ENCODE data around the gene FTO. TPM values are rescaled to one million over a fixed set of nuclear protein-coding genes. Genes with fewer than 3 reads are reported as not detected.
A peak's percentile ranks its signal among the peaks of the same experiment; 100 is the strongest.

FTO gene
- polyA plus RNA-seq, 3 donors, result 16.8 to 51.0 (median 37.7) TPM

DNA sequence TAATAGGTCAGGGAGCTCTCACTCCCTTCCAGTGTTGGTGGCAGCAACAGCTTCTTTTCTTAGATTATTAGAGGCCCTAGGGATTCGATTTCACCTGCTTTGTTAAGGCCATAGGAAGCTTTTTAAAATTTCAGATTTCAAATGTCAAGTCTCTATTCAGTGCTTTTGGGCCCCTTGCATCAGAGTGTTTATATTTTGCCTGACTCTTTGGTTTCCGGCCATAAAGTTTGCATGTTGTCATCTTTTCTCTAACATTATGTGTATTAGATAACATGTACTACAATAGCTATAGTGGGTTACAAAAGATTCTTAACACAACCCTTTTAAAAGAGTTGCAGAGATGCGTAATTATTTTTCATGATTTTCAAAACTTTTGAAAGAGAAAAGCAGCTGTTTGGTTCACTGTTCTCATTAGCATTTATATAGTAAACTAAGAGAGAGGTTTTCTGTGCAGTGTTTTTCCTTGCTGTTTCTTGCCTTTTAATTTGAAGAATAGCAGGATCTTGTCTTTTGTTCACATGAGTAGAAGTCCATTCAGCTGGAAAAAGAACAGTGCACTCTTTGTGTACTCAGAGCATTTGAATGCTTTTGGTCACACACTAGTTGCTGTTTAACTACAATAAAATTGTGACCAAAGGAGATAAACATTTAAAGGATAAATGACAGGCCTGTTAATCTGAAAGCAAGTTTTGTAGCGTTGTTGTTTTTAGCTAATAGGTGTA is 52.5 kb downstream of the FTO start:
- no peaks in the 10 kb centered on the region for H4K20me1 ChIP-seq (ENCODE audit: insufficient read depth, low read length)
- DNase-seq, result no peak
- no peak overlapping the region for H3K4me3 Mint-ChIP-seq
- H3K79me2 ChIP-seq (ENCODE audit: insufficient read depth, low read length), result peaks cover 5% of the 10 kb centered on the region
- H3K9ac ChIP-seq (ENCODE audit: insufficient read depth, low read length, poor library complexity, severe bottlenecking), result no peak overlapping the region
- peaks cover 0 to 10% of the 10 kb centered on the region in 2 donors for H3K36me3 Mint-ChIP-seq
- no peaks in the 10 kb centered on the region for H3K9me3 ChIP-seq (replicated peaks in 1 of 2; ENCODE audit: control insufficient read depth in 1 of 2, insufficient read depth in 1 of 2, low read length in 2 of 2)
- no peaks in the 10 kb centered on the region for H3K36me3 ChIP-seq (replicated peaks in 1 of 2; ENCODE audit: control insufficient read depth in 1 of 2, insufficient read depth in 2 of 2, low read length in 2 of 2)
- intact Hi-C loops (cut with micrococcal nuclease), result no loop called here
- no peak overlapping the region for H3K4me2 ChIP-seq (replicated peaks; ENCODE audit: extremely low read depth, low read length, poor library complexity, severe bottlenecking)
- H3K27ac Mint-ChIP-seq, result no peak overlapping the region
- no peaks in the 10 kb centered on the region for H3K27me3 ChIP-seq (ENCODE audit: control insufficient read depth in 2 of 2, insufficient read depth in 2 of 2, low read length in 2 of 2)
- H3K27me3 Mint-ChIP-seq (ENCODE audit: low read depth in 3 of 3), result peaks cover 0 to 2% (median 0%) of the 10 kb centered on the region in 3 donors
- peaks cover 34% of the 10 kb centered on the region for H3K4me1 Mint-ChIP-seq
- TF ChIP-seq, protein P1, sequence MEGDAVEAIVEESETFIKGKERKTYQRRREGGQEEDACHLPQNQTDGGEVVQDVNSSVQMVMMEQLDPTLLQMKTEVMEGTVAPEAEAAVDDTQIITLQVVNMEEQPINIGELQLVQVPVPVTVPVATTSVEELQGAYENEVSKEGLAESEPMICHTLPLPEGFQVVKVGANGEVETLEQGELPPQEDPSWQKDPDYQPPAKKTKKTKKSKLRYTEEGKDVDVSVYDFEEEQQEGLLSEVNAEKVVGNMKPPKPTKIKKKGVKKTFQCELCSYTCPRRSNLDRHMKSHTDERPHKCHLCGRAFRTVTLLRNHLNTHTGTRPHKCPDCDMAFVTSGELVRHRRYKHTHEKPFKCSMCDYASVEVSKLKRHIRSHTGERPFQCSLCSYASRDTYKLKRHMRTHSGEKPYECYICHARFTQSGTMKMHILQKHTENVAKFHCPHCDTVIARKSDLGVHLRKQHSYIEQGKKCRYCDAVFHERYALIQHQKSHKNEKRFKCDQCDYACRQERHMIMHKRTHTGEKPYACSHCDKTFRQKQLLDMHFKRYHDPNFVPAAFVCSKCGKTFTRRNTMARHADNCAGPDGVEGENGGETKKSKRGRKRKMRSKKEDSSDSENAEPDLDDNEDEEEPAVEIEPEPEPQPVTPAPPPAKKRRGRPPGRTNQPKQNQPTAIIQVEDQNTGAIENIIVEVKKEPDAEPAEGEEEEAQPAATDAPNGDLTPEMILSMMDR (IDR thresholded peaks at IDR 0.05), result no peak
- H3K4me1 ChIP-seq (ENCODE audit: control insufficient read depth in 1 of 2, insufficient read depth in 2 of 2, low read length in 2 of 2), result peaks cover 5 to 6% of the 10 kb centered on the region in 2 donors
- H3K4me3 ChIP-seq (replicated peaks in 1 of 3; ENCODE audit: low read depth in 2 of 3, low read length in 3 of 3), result no peak overlapping the region
- H3K27ac ChIP-seq (ENCODE audit: low read depth in 1 of 2, low read length in 2 of 2), result no peak overlapping the region
- no peak overlapping the region for H2AFZ ChIP-seq (ENCODE audit: insufficient read depth, low read depth, low read length, poor library complexity, severe bottlenecking)
- 100% methylated on average over 1 of the region's 4 CpGs for WGBS (ENCODE audit: insufficient coverage)
- peaks cover 0 to 10% (median 2%) of the 10 kb centered on the region in 7 donors for H3K9me3 Mint-ChIP-seq

GRCh38 chr16:53757971-53758609 is 54.1 kb downstream of the FTO start:
- H3K9ac ChIP-seq (ENCODE audit: insufficient read depth, low read length, poor library complexity, severe bottlenecking), result no peak overlapping the region
- Mint-ChIP-seq H3K4me1 (peaks cover 48% of the 10 kb centered on the region), H3K27ac (peak overlapping the region in 1 of 7 donors; percentile 17), H3K27me3 (ENCODE audit: low read depth in 3 of 3) (peaks cover 0 to 2% (median 0%) of the 10 kb centered on the region in 3 donors), H3K4me3 (no peak overlapping the region), H3K36me3 (peaks cover 0 to 10% of the 10 kb centered on the region in 2 donors), H3K9me3 (peaks cover 0 to 10% (median 2%) of the 10 kb centered on the region in 7 donors)
- DNase-seq, result no peak
- H3K36me3 ChIP-seq (replicated peaks in 1 of 2; ENCODE audit: control insufficient read depth in 1 of 2, insufficient read depth in 2 of 2, low read length in 2 of 2), result no peaks in the 10 kb centered on the region
- no peaks in the 10 kb centered on the region for H4K20me1 ChIP-seq (ENCODE audit: insufficient read depth, low read length)
- no peak overlapping the region for H2AFZ ChIP-seq (ENCODE audit: insufficient read depth, low read depth, low read length, poor library complexity, severe bottlenecking)
- H3K4me2 ChIP-seq (replicated peaks; ENCODE audit: extremely low read depth, low read length, poor library complexity, severe bottlenecking), result no peak overlapping the region
- H3K27me3 ChIP-seq (ENCODE audit: control insufficient read depth in 2 of 2, insufficient read depth in 2 of 2, low read length in 2 of 2), result no peaks in the 10 kb centered on the region
- TF ChIP-seq, protein P1 (IDR thresholded peaks at IDR 0.05), result no peak
- H3K4me1 ChIP-seq (ENCODE audit: control insufficient read depth in 1 of 2, insufficient read depth in 2 of 2, low read length in 2 of 2), result peaks cover 15 to 19% of the 10 kb centered on the region in 2 donors
- H3K27ac ChIP-seq (ENCODE audit: low read depth in 1 of 2, low read length in 2 of 2), result no peak overlapping the region
- H3K9me3 ChIP-seq (replicated peaks in 1 of 2; ENCODE audit: control insufficient read depth in 1 of 2, insufficient read depth in 1 of 2, low read length in 2 of 2), result no peaks in the 10 kb centered on the region
- peaks cover 5% of the 10 kb centered on the region for H3K79me2 ChIP-seq (ENCODE audit: insufficient read depth, low read length)
- intact Hi-C loops (cut with micrococcal nuclease), result no loop called here
- WGBS (ENCODE audit: insufficient coverage), result no CpG with 5 or more reads among the region's 4 CpGs
- no peak overlapping the region for H3K4me3 ChIP-seq (replicated peaks in 1 of 3; ENCODE audit: low read depth in 2 of 3, low read length in 3 of 3)

All from CD14-positive monocyte (primary cell).